Stimulated activated CD4-positive, alpha-beta T cell treated with anti-CD3 and anti-CD28 coated beads, Interleukin-12 subunit alpha, Interleukin-12 subunit beta, amount 100 ng/mL, for 24 hours (primary cell): ENCODE measurements around the gene ISM1.

ENCODE experiments used
- DNase-seq, 2 experiments: peaks; one replicate each; pipeline ENCODE4 v3.0.0-alpha.2; 2020; ENCODE audit warnings: low read depth in 2 of 2

Gene ISM1

DNA sequence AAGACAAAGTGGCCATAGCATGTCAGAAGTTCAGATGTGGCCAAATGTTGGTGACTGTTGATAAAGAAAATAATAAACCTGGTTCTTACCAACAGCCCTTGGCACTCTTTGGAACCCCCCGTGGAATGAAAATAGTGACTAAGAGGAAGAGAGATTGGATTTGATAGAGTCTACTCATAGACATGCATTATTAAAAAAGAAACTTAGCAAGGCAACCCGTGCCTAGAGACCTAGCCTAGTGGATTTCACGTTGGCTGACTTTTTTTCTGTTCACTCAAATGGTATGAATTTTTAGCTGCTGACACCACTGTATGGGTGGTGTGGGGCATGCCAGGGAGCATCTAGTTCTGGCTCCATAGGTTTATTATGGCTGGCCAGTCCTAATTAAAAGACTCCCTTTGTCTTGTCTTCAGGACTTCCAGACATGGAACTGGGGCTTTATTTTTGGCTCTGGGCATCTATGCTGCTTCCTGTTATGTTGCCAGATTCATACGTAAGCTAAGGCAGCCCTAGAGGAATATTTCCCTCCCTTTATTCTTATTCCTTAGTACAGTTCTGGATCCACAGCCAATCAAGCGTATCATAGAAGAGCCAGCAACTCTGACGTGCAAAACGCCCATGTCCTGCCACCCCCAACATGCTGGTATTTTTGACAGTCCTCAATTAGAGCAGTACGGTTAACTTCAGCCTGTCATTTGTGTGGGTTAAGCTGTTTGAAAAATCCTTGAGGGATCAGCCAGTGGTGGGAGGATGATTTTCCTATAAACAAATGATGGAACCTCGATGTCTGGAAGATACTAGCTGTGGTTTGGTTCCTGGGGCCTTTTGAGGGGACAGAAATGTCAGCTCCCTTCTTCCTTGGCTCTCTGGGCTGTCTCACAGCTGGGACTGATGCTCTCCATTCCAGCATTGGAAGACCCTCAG lies 127.5 kb downstream of the ISM1 start:
- DNase-seq: no peak

DNA sequence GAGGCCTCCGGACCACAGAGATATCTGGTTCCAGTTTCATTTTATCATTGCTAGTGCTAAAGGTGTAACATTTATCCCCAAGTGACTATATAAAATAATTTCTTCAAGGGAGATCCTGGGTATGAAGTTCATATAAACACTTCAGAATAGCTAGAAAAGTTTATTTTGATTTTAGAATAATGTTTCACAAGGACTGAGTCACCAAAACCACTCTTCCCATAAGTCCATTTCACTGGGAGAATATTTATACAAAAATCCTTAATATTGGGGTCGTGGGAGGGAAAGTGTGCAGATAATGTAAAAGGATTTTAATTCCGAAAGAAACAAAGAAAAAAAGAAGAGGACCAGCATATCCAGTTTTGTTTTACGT lies 128.1 kb downstream of the ISM1 start:
- DNase-seq: no peak
